GM06990 (cell line): ENCODE measurements around the gene SLC38A11.
"Not testable (repeated sequence)": the region's sequence is repeated elsewhere in the genome, so short reads cannot be mapped to it uniquely, and the experiment has no call there.

Experiments used
- DNase-seq: peaks from one replicate; pipeline ENCODE4 v3.0.0-alpha.2; 2011; ENCODE audit not compliant: insufficient read length; ENCODE audit errors: extremely low read depth
- H3K27me3 ChIP-seq: replicated peaks from 2 replicates; pipeline ENCODE4 v1.6.0; 2011; ENCODE audit warnings: low read length; ENCODE audit not compliant: control insufficient read depth, insufficient read depth
- H3K36me3 ChIP-seq: 2 replicates; pipeline ENCODE4 v1.5.1; 2011; ENCODE audit warnings: low read length; ENCODE audit not compliant: control insufficient read depth, insufficient read depth
- H3K4me3 ChIP-seq: replicated peaks from 2 replicates; pipeline ENCODE4 v1.5.1; 2011; ENCODE audit warnings: low read depth, mild to moderate bottlenecking, control low read depth, low read length
- CTCF ChIP-seq: IDR thresholded peaks from 2 replicates; pipeline ENCODE4 v1.5.1; 2011; ENCODE audit warnings: low read length, control low read depth, mild to moderate bottlenecking, inconsistent platforms; ENCODE audit not compliant: insufficient read depth, poor library complexity, severe bottlenecking

SLC38A11 gene

GRCh38 chr2:164990953-164991352, 35.6 kb upstream of the SLC38A11 start:
- H3K4me3 ChIP-seq, H3K36me3 ChIP-seq, H3K27me3 ChIP-seq, DNase-seq: not testable (repeated sequence)

- H3K4me3 ChIP-seq, H3K27me3 ChIP-seq, H3K36me3 ChIP-seq, DNase-seq: not testable (repeated sequence)
These were observed 33.5 kb upstream of the SLC38A11 start for GRCh38 chr2:164988805-164989204.

DNA sequence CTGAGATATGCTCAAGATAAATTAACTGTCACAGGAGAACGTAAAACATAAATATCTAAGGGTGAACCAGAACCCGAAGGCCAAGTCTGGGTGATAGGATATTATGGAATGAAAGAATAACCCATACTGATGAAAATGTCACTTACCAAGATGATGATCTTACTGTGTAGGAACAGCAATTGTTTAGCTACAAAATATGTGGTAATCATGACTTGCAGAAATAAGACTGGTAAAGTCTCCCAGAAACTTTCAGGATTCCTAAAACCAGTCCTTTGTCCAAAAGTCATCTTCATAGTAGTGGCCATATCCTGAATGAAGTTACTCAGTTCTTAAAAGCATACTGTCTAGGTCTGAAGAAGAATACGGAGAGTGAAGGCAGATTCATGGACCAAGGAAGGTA, 30.7 kb upstream of the SLC38A11 start:
- H3K27me3 ChIP-seq, H3K36me3 ChIP-seq, DNase-seq, H3K4me3 ChIP-seq: not testable (repeated sequence)

- Histone ChIP-seq H3K36me3 (no peaks in the 10 kb centered on the region), H3K27me3 (no peaks in the 10 kb centered on the region), H3K4me3 (no peak overlapping the region)
- no peak for TF ChIP-seq CTCF
- no peak for DNase-seq
These were observed 29.1 kb upstream of the SLC38A11 start for GRCh38 chr2:164984428-164984827.

- H3K36me3 ChIP-seq = no peaks in the 10 kb centered on the region
- DNase-seq = no peak
- no peak overlapping the region for H3K4me3 ChIP-seq
- no peaks in the 10 kb centered on the region for H3K27me3 ChIP-seq
- no peak for TF ChIP-seq CTCF
These were observed 26.1 kb upstream of the SLC38A11 start for GRCh38 chr2:164981217-164981990.

DNA sequence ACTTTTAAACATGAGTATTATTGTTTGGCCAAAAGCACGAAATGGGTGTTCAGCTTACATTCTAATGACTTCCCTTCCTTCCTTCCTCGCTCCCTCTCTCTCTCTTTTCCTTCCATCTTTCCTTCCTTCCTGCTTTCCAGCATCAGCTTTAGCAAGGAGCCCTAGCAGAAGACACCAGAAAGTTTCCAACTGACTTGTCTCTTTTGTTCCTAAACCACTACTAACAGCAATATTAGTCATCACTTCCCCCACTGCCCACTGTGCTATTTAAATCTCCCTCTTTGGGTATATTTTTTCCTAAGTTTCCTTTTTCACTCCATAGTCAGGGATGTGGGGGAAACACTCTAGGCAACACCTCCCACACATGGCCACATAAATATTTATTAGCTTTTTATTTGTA, 25.4 kb upstream of the SLC38A11 start:
- not testable (repeated sequence) for H3K27me3 ChIP-seq, H3K36me3 ChIP-seq, DNase-seq, H3K4me3 ChIP-seq

DNA sequence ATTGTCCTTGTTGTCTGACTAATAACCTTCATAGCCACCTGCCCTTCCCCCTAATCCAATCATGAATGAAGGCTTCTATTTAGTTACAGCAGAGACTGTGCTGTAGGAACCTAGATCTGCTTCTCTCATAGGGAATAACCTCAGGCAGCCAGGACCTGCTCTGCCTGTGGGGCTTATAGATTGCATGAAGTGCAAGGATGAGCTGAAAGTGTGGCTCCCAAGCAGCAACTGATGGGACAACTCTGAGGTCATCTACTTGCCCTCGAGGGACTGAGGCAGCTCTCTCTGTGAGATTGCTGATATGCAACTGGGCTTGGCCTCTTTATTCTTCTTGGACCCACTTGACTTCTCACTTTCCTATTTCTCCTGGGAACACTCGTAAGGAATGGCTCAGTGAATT, 23.8 kb upstream of the SLC38A11 start:
- no peak overlapping the region for H3K4me3 ChIP-seq
- no peaks in the 10 kb centered on the region for H3K36me3 ChIP-seq
- H3K27me3 ChIP-seq = no peaks in the 10 kb centered on the region
- no peak for DNase-seq
- no peak for TF ChIP-seq CTCF

GRCh38 chr2:164976875-164977470, 21.6 kb upstream of the SLC38A11 start:
- H3K27me3 ChIP-seq, H3K36me3 ChIP-seq, H3K4me3 ChIP-seq, DNase-seq: not testable (repeated sequence)
